GM23248 (cell line): Measurements from ENCODE around the gene KRT71. TPM values are rescaled to one million over a fixed set of nuclear protein-coding genes. Genes with fewer than 3 reads are reported as not detected.

Experiments used
- DNase-seq: peaks from one replicate; pipeline ENCODE4 v3.0.0-alpha.2; 2015
- H2AFZ ChIP-seq: fragments of 200-600 bp; sonication (generic); 2 replicates; pipeline ENCODE4 v1.6.1; 2016; ENCODE audit warnings: antibody characterized with exemption
- H3F3A ChIP-seq: fragments of 200-600 bp; sonication (generic); 2 replicates; pipeline ENCODE4 v1.6.1; 2016; ENCODE audit warnings: mild to moderate bottlenecking, antibody characterized with exemption, mixed run types; ENCODE audit not compliant: insufficient read depth
- H3K27ac ChIP-seq: fragments of 200-600 bp; sonication (generic); 2 replicates; pipeline ENCODE4 v1.5.1; 2016; ENCODE audit warnings: mild to moderate bottlenecking
- H3K27me3 ChIP-seq: fragments of 200-600 bp; sonication (generic); replicated peaks from 2 replicates; pipeline ENCODE4 v1.6.1; 2016; ENCODE audit warnings: mild to moderate bottlenecking; ENCODE audit not compliant: insufficient read depth
- H3K36me3 ChIP-seq: fragments of 200-600 bp; sonication (generic); 2 replicates; pipeline ENCODE4 v1.6.1; 2016; ENCODE audit warnings: low read depth, mild to moderate bottlenecking
- H3K4me1 ChIP-seq: fragments of 200-600 bp; sonication (generic); 2 replicates; pipeline ENCODE4 v1.6.1; 2016; ENCODE audit warnings: mild to moderate bottlenecking; ENCODE audit not compliant: insufficient read depth
- H3K4me2 ChIP-seq: fragments of 200-600 bp; sonication (generic); one replicate; pipeline ENCODE4 v1.6.1; 2016; ENCODE audit warnings: mild to moderate bottlenecking; ENCODE audit not compliant: unreplicated experiment
- H3K4me3 ChIP-seq: fragments of 200-600 bp; sonication (generic); 2 replicates; pipeline ENCODE4 v1.5.1; 2016; ENCODE audit warnings: mild to moderate bottlenecking
- H3K79me2 ChIP-seq: fragments of 200-600 bp; sonication (generic); 2 replicates; pipeline ENCODE4 v1.6.1; 2016; ENCODE audit warnings: mild to moderate bottlenecking; ENCODE audit not compliant: insufficient read depth
- H3K9ac ChIP-seq: fragments of 200-600 bp; sonication (generic); 2 replicates; pipeline ENCODE4 v1.6.1; 2016; ENCODE audit warnings: mild to moderate bottlenecking
- H3K9me2 ChIP-seq: fragments of 200-600 bp; sonication (generic); 2 replicates; pipeline ENCODE4 v1.6.1; 2016; ENCODE audit warnings: mixed run types, mild to moderate bottlenecking, moderate library complexity; ENCODE audit not compliant: insufficient read depth
- H3K9me3 ChIP-seq: fragments of 200-600 bp; sonication (generic); one replicate; pipeline ENCODE4 v1.6.1; 2017; ENCODE audit warnings: low read depth
- H4K20me1 ChIP-seq: fragments of 200-600 bp; sonication (generic); 2 replicates; pipeline ENCODE4 v1.6.0; 2016; ENCODE audit not compliant: insufficient read depth
- EZH2 ChIP-seq: fragments of 200-600 bp; sonication (generic); IDR thresholded peaks from 2 replicates; pipeline ENCODE4 v1.6.1; 2018; ENCODE audit warnings: antibody characterized with exemption, mild to moderate bottlenecking; ENCODE audit not compliant: insufficient read depth, poor library complexity, severe bottlenecking
- EZH2phosphoT487 ChIP-seq: fragments of 200-600 bp; sonication (generic); IDR thresholded peaks from 2 replicates; pipeline ENCODE4 v1.6.1; 2018; ENCODE audit warnings: antibody characterized with exemption, moderate library complexity, mild to moderate bottlenecking, low read depth; ENCODE audit not compliant: insufficient read depth
- WGBS, 2 experiments: methylation state at CpG; one replicate each; pipeline ENCODE4 v1.1.6; 2015 to 2017; ENCODE audit warnings: low lambda C conversion rate in 2 of 2, low coverage in 1 of 2; ENCODE audit errors: missing lambda C conversion rate in 2 of 2; 5-methylcytosine and 5-hydroxymethylcytosine counted together
- in situ Hi-C: fragments of 300-500 bp; cut with MboI; formaldehyde crosslinking; loops from 2 replicates; pipeline ENCODE4 v1.15.0; 2020
- polyA plus RNA-seq: library from polyadenylated mRNA; unstranded; fragments of >200 nt; fragmentation: Nextera tagmentation; extraction: Ambion mirVana; gene quantifications from 2 replicates; pipeline ENCODE4 v1.2.1, GENCODE V29; 2016
- total RNA-seq: library from RNA; depleted of rRNA; stranded (reverse); fragments of >200 nt; shearing (Covaris generic); gene quantifications from 2 replicates; pipeline ENCODE4 v1.2.3, GENCODE V29; 2014

KRT71 gene
- total and polyA plus RNA-seq, 2 experiments from 2014 or later: not detected

- no peak overlapping the region for H3K9ac ChIP-seq
- no peak overlapping the region for H3K27ac ChIP-seq
- H3F3A ChIP-seq: no peaks in the 10 kb centered on the region
- no peaks in the 10 kb centered on the region for H3K9me3 ChIP-seq
- no peaks in the 10 kb centered on the region for H3K36me3 ChIP-seq
- no peaks in the 10 kb centered on the region for H3K79me2 ChIP-seq
- H4K20me1 ChIP-seq: no peaks in the 10 kb centered on the region
- H3K4me1 ChIP-seq: no peaks in the 10 kb centered on the region
- no peaks in the 10 kb centered on the region for H3K9me2 ChIP-seq
- no peak overlapping the region for H2AFZ ChIP-seq
- DNase-seq: no peak
- WGBS, 2 experiments: 60 to 63% methylated on average over 6 of the region's 6 CpGs
- H3K4me3 ChIP-seq: no peak overlapping the region
- TF ChIP-seq EZH2: no peak
- TF ChIP-seq EZH2phosphoT487: no peak
- no peak overlapping the region for H3K4me2 ChIP-seq
- peaks cover 27% of the 10 kb centered on the region for H3K27me3 ChIP-seq
- in situ Hi-C loops: no loop called here
These were observed 37.1 kb upstream of the KRT71 start for GRCh38 chr12:52590021-52590420.

- no peak overlapping the region for H2AFZ ChIP-seq
- peaks cover 20% of the 10 kb centered on the region for H3K27me3 ChIP-seq
These were observed 34.6 kb upstream of the KRT71 start for GRCh38 chr12:52587563-52587962.

GRCh38 chr12:52585946-52586345 lies 33.0 kb upstream of the KRT71 start:
- no peak overlapping the region for H2AFZ ChIP-seq
- no peak overlapping the region for H3K9ac ChIP-seq
- no peak overlapping the region for H3K4me2 ChIP-seq
- H3K4me1 ChIP-seq: no peaks in the 10 kb centered on the region
- TF ChIP-seq EZH2: no peak
- TF ChIP-seq EZH2phosphoT487: no peak
- in situ Hi-C loops: loop anchor here (10.0 kb wide), 1 partner anchor 399 kb away; no protein-coding TSS in a partner anchor
- H3K9me2 ChIP-seq: no peaks in the 10 kb centered on the region
- DNase-seq: no peak
- H4K20me1 ChIP-seq: no peaks in the 10 kb centered on the region
- no peaks in the 10 kb centered on the region for H3F3A ChIP-seq
- H3K27me3 ChIP-seq: peaks cover 12% of the 10 kb centered on the region
- H3K4me3 ChIP-seq: no peak overlapping the region
- 50 to 60% methylated on average over 9 of the region's 9 CpGs for WGBS, 2 experiments
- no peaks in the 10 kb centered on the region for H3K9me3 ChIP-seq
- H3K79me2 ChIP-seq: no peaks in the 10 kb centered on the region
- no peak overlapping the region for H3K27ac ChIP-seq
- no peaks in the 10 kb centered on the region for H3K36me3 ChIP-seq

More at GRCh38 chr12:52587563-52587962, 34.6 kb upstream of the KRT71 start:
- H3F3A ChIP-seq: no peaks in the 10 kb centered on the region
- no peaks in the 10 kb centered on the region for H3K79me2 ChIP-seq
- no peaks in the 10 kb centered on the region for H3K9me3 ChIP-seq
- no peaks in the 10 kb centered on the region for H3K36me3 ChIP-seq
- in situ Hi-C loops: loop anchor here (10.0 kb wide), 1 partner anchor 397 kb away; no protein-coding TSS in a partner anchor
- DNase-seq: no peak
- TF ChIP-seq EZH2phosphoT487: no peak
- no peak for TF ChIP-seq EZH2
- H3K4me1 ChIP-seq: no peaks in the 10 kb centered on the region
- no peak overlapping the region for H3K9ac ChIP-seq
- H4K20me1 ChIP-seq: no peaks in the 10 kb centered on the region
- H3K4me3 ChIP-seq: no peak overlapping the region
- H3K9me2 ChIP-seq: no peaks in the 10 kb centered on the region
- H3K27ac ChIP-seq: no peak overlapping the region
- WGBS, 2 experiments: 79 to 84% methylated on average over 17 of the region's 17 CpGs
- H3K4me2 ChIP-seq: no peak overlapping the region

GRCh38 chr12:52585066-52585465 lies 32.1 kb upstream of the KRT71 start:
- Histone ChIP-seq H4K20me1 (no peaks in the 10 kb centered on the region), H3K9me2 (no peaks in the 10 kb centered on the region), H3K4me3 (no peak overlapping the region), H3K4me2 (no peak overlapping the region), H3K27ac (no peak overlapping the region), H3K9me3 (no peaks in the 10 kb centered on the region), H3F3A (no peaks in the 10 kb centered on the region), H3K27me3 (peaks cover 12% of the 10 kb centered on the region), H3K79me2 (no peaks in the 10 kb centered on the region), H3K9ac (no peak overlapping the region), H2AFZ (no peak overlapping the region), H3K36me3 (no peaks in the 10 kb centered on the region), H3K4me1 (no peaks in the 10 kb centered on the region)
- DNase-seq: no peak
- TF ChIP-seq EZH2phosphoT487 (no peak), EZH2 (no peak)
- WGBS, 2 experiments: 38 to 48% methylated on average over 3 of the region's 3 CpGs
- in situ Hi-C loops: loop anchor here (10.0 kb wide), 1 partner anchor 400 kb away; no protein-coding TSS in a partner anchor
